HepG2 (cell line): ENCODE measurements around the gene RBM12. TPM values are rescaled to one million over a fixed set of nuclear protein-coding genes. Genes with fewer than 3 reads are reported as not detected.

ENCODE experiments used
- BORCS8-MEF2B ChIP-seq: sonication (generic); formaldehyde crosslinking; IDR thresholded peaks from 2 replicates; pipeline ENCODE4 v1.8.0; 2022; ENCODE audit warnings: mild to moderate bottlenecking, missing genetic modification reagents
- CREB3 ChIP-seq: sonication (generic); formaldehyde crosslinking; IDR thresholded peaks from 2 replicates; pipeline ENCODE4 v1.5.0; 2020; ENCODE audit warnings: missing genetic modification reagents
- GATA4 ChIP-seq: sonication (generic); IDR thresholded peaks from 2 replicates; pipeline ENCODE4 v1.6.1; 2016; ENCODE audit warnings: antibody characterized with exemption, low read depth, borderline replicate concordance
- HOXA7 ChIP-seq: sonication (generic); formaldehyde crosslinking; IDR thresholded peaks from 2 replicates; pipeline ENCODE4 v1.8.1; 2022; ENCODE audit warnings: mild to moderate bottlenecking, missing genetic modification reagents, moderate library complexity
- KAT8 ChIP-seq: IDR thresholded peaks from 2 replicates; pipeline ENCODE4 v1.6.1; 2016; ENCODE audit warnings: missing genetic modification reagents, missing compliant biosample characterization
- REXO4 ChIP-seq: sonication (generic); formaldehyde crosslinking; IDR thresholded peaks from 2 replicates; pipeline ENCODE4 v1.8.0; 2022; ENCODE audit warnings: missing genetic modification reagents, mild to moderate bottlenecking, borderline replicate concordance
- SRSF9 ChIP-seq: fragments of 200-400 bp; formaldehyde crosslinking; IDR thresholded peaks from 2 replicates; pipeline ENCODE4 v1.6.1; 2018; ENCODE audit warnings: borderline replicate concordance, mild to moderate bottlenecking, low read depth, low read length; ENCODE audit not compliant: insufficient read depth, poor library complexity, severe bottlenecking
- THYN1 ChIP-seq: sonication (generic); formaldehyde crosslinking; IDR thresholded peaks from 2 replicates; pipeline ENCODE4 v1.8.1; 2023; ENCODE audit warnings: low read depth, mild to moderate bottlenecking, moderate library complexity, missing genetic modification reagents, borderline replicate concordance
- ZNF101 ChIP-seq: sonication (generic); formaldehyde crosslinking; IDR thresholded peaks from 2 replicates; pipeline ENCODE4 v1.4.0; 2020; ENCODE audit warnings: mild to moderate bottlenecking, low read depth, missing genetic modification reagents, borderline replicate concordance
- ZNF234 ChIP-seq: sonication (generic); formaldehyde crosslinking; conservative IDR thresholded peaks from 2 replicates; pipeline ENCODE4 v1.5.1; 2020; ENCODE audit warnings: mild to moderate bottlenecking, missing genetic modification reagents
- ZNF432 ChIP-seq: sonication (generic); formaldehyde crosslinking; IDR thresholded peaks from 2 replicates; pipeline ENCODE4 v1.5.0; 2020; ENCODE audit warnings: missing genetic modification reagents, mild to moderate bottlenecking, borderline replicate concordance
- ZNF614 ChIP-seq: IDR thresholded peaks from 2 replicates; pipeline ENCODE4 v1.6.1; 2018; ENCODE audit warnings: missing biosample characterization, missing genetic modification reagents, inconsistent platforms, borderline replicate concordance
- ZNF660 ChIP-seq: sonication (generic); formaldehyde crosslinking; IDR thresholded peaks from 2 replicates; pipeline ENCODE4 v1.5.1; 2020; ENCODE audit warnings: mild to moderate bottlenecking, low read depth, missing genetic modification reagents, borderline replicate concordance
- ZNF670 ChIP-seq: sonication (generic); formaldehyde crosslinking; IDR thresholded peaks from 2 replicates; pipeline ENCODE4 v1.8.0; 2022; ENCODE audit warnings: mild to moderate bottlenecking, missing genetic modification reagents, borderline replicate concordance
- ZNF777 ChIP-seq: sonication (generic); formaldehyde crosslinking; IDR thresholded peaks from 2 replicates; pipeline ENCODE4 v1.4.0; 2020; ENCODE audit warnings: missing genetic modification reagents
- ZNF816 ChIP-seq: sonication (generic); formaldehyde crosslinking; IDR thresholded peaks from 2 replicates; pipeline ENCODE4 v1.8.0; 2022; ENCODE audit warnings: missing genetic modification reagents, mild to moderate bottlenecking, borderline replicate concordance
- polyA plus RNA-seq, 8 experiments: library from polyadenylated mRNA; depleted of rRNA in 3 of 8; stranded (reverse) in 7 of 8; unstranded in 1 of 8; fragments of >200 nt; fragmentation: Illumina TruSeq in 4 of 8; extraction: Trizol in 4 of 8; gene quantifications; 2 replicates each; pipeline versions ENCODE4 v1.2.1 to v1.2.3, GENCODE V29; 2011 to 2016; ENCODE audit warnings: low read depth in 4 of 8, missing spikeins in 1 of 8, mixed read lengths in 1 of 8; ENCODE audit not compliant: insufficient read depth in 1 of 8
- total RNA-seq, 5 experiments: library from RNA; depleted of rRNA; stranded (reverse); fragments of >200 nt; fragmentation: Illumina TruSeq; extraction: Trizol; gene quantifications; 2 replicates each; pipeline ENCODE4 v1.2.3, GENCODE V29; 2016; ENCODE audit warnings: low read depth in 1 of 5
- TF ChIP-seq, protein P1 (sequence below): sonication (generic); formaldehyde crosslinking; IDR thresholded peaks from 2 replicates; pipeline ENCODE4 v1.5.0; 2020; ENCODE audit warnings: mild to moderate bottlenecking, missing genetic modification reagents, borderline replicate concordance
- TF ChIP-seq, protein P2 (sequence below): sonication (generic); formaldehyde crosslinking; IDR thresholded peaks from 2 replicates; pipeline ENCODE4 v1.8.1; 2023; ENCODE audit warnings: mild to moderate bottlenecking, missing genetic modification reagents, borderline replicate concordance
- TF ChIP-seq, protein P3 (sequence below): sonication (generic); formaldehyde crosslinking; IDR thresholded peaks from 2 replicates; pipeline ENCODE4 v1.8.1; 2022; ENCODE audit warnings: low read depth, mild to moderate bottlenecking, missing genetic modification reagents
- TF ChIP-seq, protein P4 (sequence below): sonication (generic); formaldehyde crosslinking; conservative IDR thresholded peaks from 2 replicates; pipeline ENCODE4 v1.8.0; 2022; ENCODE audit warnings: mild to moderate bottlenecking, moderate library complexity, missing genetic modification reagents

Gene RBM12
- total and polyA plus RNA-seq, 2 of the 13 experiments (the other 11 are each of a cell fraction or from before 2014, with no cell fraction given), result 97.9 to 104 TPM

- TF ChIP-seq, protein P1, sequence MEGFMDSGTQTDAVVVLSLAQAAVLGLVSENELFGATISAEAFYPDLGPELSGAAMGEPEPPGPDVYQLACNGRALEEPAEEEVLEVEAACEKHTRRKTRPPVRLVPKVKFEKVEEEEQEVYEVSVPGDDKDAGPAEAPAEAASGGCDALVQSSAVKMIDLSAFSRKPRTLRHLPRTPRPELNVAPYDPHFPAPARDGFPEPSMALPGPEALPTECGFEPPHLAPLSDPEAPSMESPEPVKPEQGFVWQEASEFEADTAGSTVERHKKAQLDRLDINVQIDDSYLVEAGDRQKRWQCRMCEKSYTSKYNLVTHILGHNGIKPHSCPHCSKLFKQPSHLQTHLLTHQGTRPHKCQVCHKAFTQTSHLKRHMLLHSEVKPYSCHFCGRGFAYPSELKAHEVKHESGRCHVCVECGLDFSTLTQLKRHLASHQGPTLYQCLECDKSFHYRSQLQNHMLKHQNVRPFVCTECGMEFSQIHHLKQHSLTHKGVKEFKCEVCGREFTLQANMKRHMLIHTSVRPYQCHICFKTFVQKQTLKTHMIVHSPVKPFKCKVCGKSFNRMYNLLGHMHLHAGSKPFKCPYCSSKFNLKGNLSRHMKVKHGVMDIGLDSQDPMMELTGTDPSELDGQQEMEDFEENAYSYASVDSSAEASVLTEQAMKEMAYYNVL, result peak; percentile 50
- TF ChIP-seq, protein P2, sequence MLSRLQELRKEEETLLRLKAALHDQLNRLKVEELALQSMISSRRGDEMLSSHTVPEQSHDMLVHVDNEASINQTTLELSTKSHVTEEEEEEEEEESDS (CRISPR knock-in tag), result peak; percentile 96
- TF ChIP-seq BORCS8-MEF2B (CRISPR knock-in tag) (peak; percentile 95), ZNF816 (CRISPR knock-in tag) (peak; percentile 100), ZNF101 (CRISPR knock-in tag) (peak; percentile 80; the same call in 1 of the 2 replicates), SRSF9 (no peak), KAT8 (peak; percentile 77), THYN1 (0 out of 2 replicates have a peak, but pooled peaks have one; percentile 22), ZNF660 (peak; percentile 70; the same call in 1 of the 2 replicates), ZNF670 (CRISPR knock-in tag) (peak; percentile 99), REXO4 (CRISPR knock-in tag) (peak; percentile 99), ZNF777 (CRISPR knock-in tag) (peak; percentile 88), ZNF234 (CRISPR knock-in tag) (peak; percentile 99), GATA4 (peak; percentile 37; the same call in 1 of the 2 replicates), ZNF432 (CRISPR knock-in tag) (no peak), ZNF614 (CRISPR knock-in tag) (peak; percentile 97), HOXA7 (CRISPR knock-in tag) (no peak; the same call in 1 of the 2 replicates), CREB3 (peak; percentile 99)
- TF ChIP-seq, protein P3, sequence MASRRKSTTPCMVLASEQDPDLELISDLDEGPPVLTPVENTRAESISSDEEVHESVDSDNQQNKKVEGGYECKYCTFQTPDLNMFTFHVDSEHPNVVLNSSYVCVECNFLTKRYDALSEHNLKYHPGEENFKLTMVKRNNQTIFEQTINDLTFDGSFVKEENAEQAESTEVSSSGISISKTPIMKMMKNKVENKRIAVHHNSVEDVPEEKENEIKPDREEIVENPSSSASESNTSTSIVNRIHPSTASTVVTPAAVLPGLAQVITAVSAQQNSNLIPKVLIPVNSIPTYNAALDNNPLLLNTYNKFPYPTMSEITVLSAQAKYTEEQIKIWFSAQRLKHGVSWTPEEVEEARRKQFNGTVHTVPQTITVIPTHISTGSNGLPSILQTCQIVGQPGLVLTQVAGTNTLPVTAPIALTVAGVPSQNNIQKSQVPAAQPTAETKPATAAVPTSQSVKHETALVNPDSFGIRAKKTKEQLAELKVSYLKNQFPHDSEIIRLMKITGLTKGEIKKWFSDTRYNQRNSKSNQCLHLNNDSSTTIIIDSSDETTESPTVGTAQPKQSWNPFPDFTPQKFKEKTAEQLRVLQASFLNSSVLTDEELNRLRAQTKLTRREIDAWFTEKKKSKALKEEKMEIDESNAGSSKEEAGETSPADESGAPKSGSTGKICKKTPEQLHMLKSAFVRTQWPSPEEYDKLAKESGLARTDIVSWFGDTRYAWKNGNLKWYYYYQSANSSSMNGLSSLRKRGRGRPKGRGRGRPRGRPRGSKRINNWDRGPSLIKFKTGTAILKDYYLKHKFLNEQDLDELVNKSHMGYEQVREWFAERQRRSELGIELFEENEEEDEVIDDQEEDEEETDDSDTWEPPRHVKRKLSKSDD (CRISPR knock-in tag), result peak; percentile 99
- TF ChIP-seq, protein P4, sequence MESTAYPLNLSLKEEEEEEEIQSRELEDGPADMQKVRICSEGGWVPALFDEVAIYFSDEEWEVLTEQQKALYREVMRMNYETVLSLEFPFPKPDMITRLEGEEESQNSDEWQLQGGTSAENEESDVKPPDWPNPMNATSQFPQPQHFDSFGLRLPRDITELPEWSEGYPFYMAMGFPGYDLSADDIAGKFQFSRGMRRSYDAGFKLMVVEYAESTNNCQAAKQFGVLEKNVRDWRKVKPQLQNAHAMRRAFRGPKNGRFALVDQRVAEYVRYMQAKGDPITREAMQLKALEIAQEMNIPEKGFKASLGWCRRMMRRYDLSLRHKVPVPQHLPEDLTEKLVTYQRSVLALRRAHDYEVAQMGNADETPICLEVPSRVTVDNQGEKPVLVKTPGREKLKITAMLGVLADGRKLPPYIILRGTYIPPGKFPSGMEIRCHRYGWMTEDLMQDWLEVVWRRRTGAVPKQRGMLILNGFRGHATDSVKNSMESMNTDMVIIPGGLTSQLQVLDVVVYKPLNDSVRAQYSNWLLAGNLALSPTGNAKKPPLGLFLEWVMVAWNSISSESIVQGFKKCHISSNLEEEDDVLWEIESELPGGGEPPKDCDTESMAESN (CRISPR knock-in tag), result no peak; the same call in none of the 2 replicates
Measured at GRCh38 chr20:35615667-35616464, 48.8 kb downstream of the RBM12 start, which contains the start of gene SPAG4 (continued).
